Uterus (tissue), 4 donors: Measurements from ENCODE around the gene SLIT3. TPM values are rescaled to one million over a fixed set of nuclear protein-coding genes. Genes with fewer than 3 reads are reported as not detected.

Experiments
- DNase-seq, 2 donors: peaks; one replicate each; pipeline ENCODE4 v3.0.0-alpha.2; 2019 to 2020
- H3K27ac ChIP-seq, 2 donors: fragments of 200-600 bp; sonication (generic); 1 replicate in 1 of 2; 2 replicates in 1 of 2; pipeline ENCODE4 v1.5.1; 2016 to 2018
- H3K27me3 ChIP-seq, 2 donors: fragments of 200-600 bp; sonication (generic); one replicate each; pipeline ENCODE4 v1.5.1; 2018 to 2019; ENCODE audit warnings: control low read depth in 1 of 2
- H3K36me3 ChIP-seq, 2 donors: fragments of 200-600 bp; sonication (generic); one replicate each; pipeline ENCODE4 v1.5.1; 2019; ENCODE audit warnings: control low read depth in 1 of 2
- H3K4me1 ChIP-seq, 2 donors: fragments of 200-600 bp; sonication (generic); one replicate each; pipeline ENCODE4 v1.5.1; 2018 to 2019; ENCODE audit warnings: control low read depth in 1 of 2
- H3K4me3 ChIP-seq, 2 donors: fragments of 200-600 bp; sonication (generic); 1 replicate in 1 of 2; 2 replicates in 1 of 2; pipeline ENCODE4 v1.5.1; 2018 to 2019; ENCODE audit warnings: mild to moderate bottlenecking in 1 of 2
- H3K9me3 ChIP-seq, 2 donors: fragments of 200-600 bp; sonication (generic); one replicate each; pipeline ENCODE4 v1.5.1; 2019; ENCODE audit warnings: control low read depth in 1 of 2
- CTCF ChIP-seq, 4 experiments: fragments of 200-600 bp in 2 of 4; fragments of 450-650 bp in 2 of 4; sonication (generic) in 2 of 4; IDR thresholded peaks; one replicate each; pipeline ENCODE4 v1.5.1; 2016 to 2019; ENCODE audit warnings: antibody characterized with exemption in 4 of 4, mild to moderate bottlenecking in 2 of 4, moderate library complexity in 1 of 4
- POLR2A ChIP-seq, 2 donors: fragments of 450-650 bp; IDR thresholded peaks; one replicate each; pipeline ENCODE4 v1.6.1; 2016; ENCODE audit warnings: antibody characterized with exemption in 2 of 2, mild to moderate bottlenecking in 1 of 2, moderate library complexity in 1 of 2
- intact Hi-C: fragments of 100-400 bp; cut with DNase I; formaldehyde crosslinking; loops from one replicate; pipeline ENCODE4 v1.15.1; 2023; ENCODE audit warnings: low total_unique reads
- total RNA-seq, 4 donors: library from RNA; depleted of rRNA in 3 of 4; stranded (reverse); fragments of >200 nt in 3 of 4; gene quantifications; one replicate each; pipeline versions ENCODE4 v1.1.0 to v1.2.4, GENCODE V29; 2014 to 2023
- donor health status: DM: yes; HTN: yes; CAD: no.

The SLIT3 gene
- total RNA-seq, 4 donors from 2014 or later: 9.4 to 62.2 (median 28.1) TPM

- no peaks in the 10 kb centered on the region for H3K9me3 ChIP-seq
- H3K4me1 ChIP-seq: no peaks in the 10 kb centered on the region
- H3K27me3 ChIP-seq: no peaks in the 10 kb centered on the region
- H3K4me3 ChIP-seq: no peak overlapping the region
- H3K27ac ChIP-seq: no peak overlapping the region
- no peak for DNase-seq
- TF ChIP-seq POLR2A (IDR thresholded peaks at IDR 0.05): no peak
- TF ChIP-seq CTCF (IDR thresholded peaks at IDR 0.05): no peak
- intact Hi-C loops: no loop called here
- no peaks in the 10 kb centered on the region for H3K36me3 ChIP-seq
Measured at GRCh38 chr5:169027501-169028061, 273.4 kb downstream of the SLIT3 start.

- H3K27ac ChIP-seq: no peak overlapping the region
- H3K4me1 ChIP-seq: no peaks in the 10 kb centered on the region
- intact Hi-C loops: no loop called here
- H3K36me3 ChIP-seq: no peaks in the 10 kb centered on the region
- H3K27me3 ChIP-seq: no peaks in the 10 kb centered on the region
- no peaks in the 10 kb centered on the region for H3K9me3 ChIP-seq
- TF ChIP-seq POLR2A (IDR thresholded peaks at IDR 0.05) (no peak), CTCF (IDR thresholded peaks at IDR 0.05) (no peak)
- H3K4me3 ChIP-seq: no peak overlapping the region
- no peak for DNase-seq
Measured at GRCh38 chr5:169025491-169025890, 275.4 kb downstream of the SLIT3 start.

- no peaks in the 10 kb centered on the region for H3K27me3 ChIP-seq
- H3K4me3 ChIP-seq: no peak overlapping the region
- no peaks in the 10 kb centered on the region for H3K9me3 ChIP-seq
- no peak for DNase-seq
- intact Hi-C loops: no loop called here
- TF ChIP-seq POLR2A (IDR thresholded peaks at IDR 0.05) (no peak), CTCF (IDR thresholded peaks at IDR 0.05) (no peak)
- H3K27ac ChIP-seq: no peak overlapping the region
- H3K4me1 ChIP-seq: no peaks in the 10 kb centered on the region
- H3K36me3 ChIP-seq: no peaks in the 10 kb centered on the region
Measured at GRCh38 chr5:169024421-169024820, 276.5 kb downstream of the SLIT3 start.

GRCh38 chr5:169022718-169023117, 278.2 kb downstream of the SLIT3 start:
- H3K27ac ChIP-seq: no peak overlapping the region
- no peak overlapping the region for H3K4me3 ChIP-seq
- intact Hi-C loops: no loop called here
- DNase-seq: no peak
- H3K27me3 ChIP-seq: no peaks in the 10 kb centered on the region
- TF ChIP-seq CTCF (IDR thresholded peaks at IDR 0.05) (no peak), POLR2A (IDR thresholded peaks at IDR 0.05) (no peak)
- H3K36me3 ChIP-seq: no peaks in the 10 kb centered on the region
- H3K4me1 ChIP-seq: no peaks in the 10 kb centered on the region
- H3K9me3 ChIP-seq: no peaks in the 10 kb centered on the region

GRCh38 chr5:169020102-169020501, 280.8 kb downstream of the SLIT3 start:
- no peak for DNase-seq
- Histone ChIP-seq H3K27ac (no peak overlapping the region), H3K4me3 (no peak overlapping the region), H3K4me1 (no peaks in the 10 kb centered on the region), H3K27me3 (no peaks in the 10 kb centered on the region), H3K9me3 (no peaks in the 10 kb centered on the region), H3K36me3 (no peaks in the 10 kb centered on the region)
- intact Hi-C loops: no loop called here
- TF ChIP-seq POLR2A (IDR thresholded peaks at IDR 0.05) (no peak), CTCF (IDR thresholded peaks at IDR 0.05) (no peak)
